D341Med (cell line): Measurements from ENCODE around the gene ZNF621.

Experiments
- DNase-seq: peaks from one replicate; pipeline ENCODE4 v3.0.0; 2012; ENCODE audit warnings: low spot score

ZNF621 gene

DNA sequence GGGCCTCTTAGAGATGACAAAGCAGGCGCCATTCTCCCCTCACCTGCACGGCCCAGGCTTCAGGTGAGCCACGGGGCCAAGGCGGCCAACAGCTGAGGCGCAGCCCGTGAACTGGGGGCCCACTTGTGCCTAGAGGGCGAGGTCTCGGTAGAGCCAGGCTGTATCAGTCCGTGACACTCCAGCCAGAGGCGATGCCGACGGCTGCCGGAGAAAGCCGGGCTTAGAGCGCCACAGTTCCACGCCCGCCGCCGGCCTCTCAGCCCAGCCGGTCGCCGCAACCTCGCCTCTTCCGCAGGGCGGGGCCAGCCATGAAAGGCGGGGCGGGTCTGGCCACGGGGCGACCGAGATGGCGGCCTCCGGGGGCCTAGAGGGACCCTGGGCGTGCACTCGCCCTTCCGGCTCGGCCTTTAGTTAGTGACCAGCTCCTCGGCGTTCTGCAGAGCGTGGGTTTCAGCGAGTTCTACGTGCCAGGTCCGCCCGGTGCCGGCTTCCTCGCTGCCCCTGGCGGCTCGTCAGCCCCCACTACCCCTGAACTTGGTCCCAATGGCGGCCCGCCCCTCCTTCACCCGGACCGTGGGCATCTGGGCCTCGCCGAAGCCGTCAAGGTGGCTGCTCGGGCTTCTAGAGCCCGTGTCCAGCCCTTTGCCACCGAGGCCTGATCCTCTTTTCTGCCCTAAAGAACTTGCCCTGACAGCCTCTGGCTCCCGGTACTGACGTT, at the start of gene ZNF621:
Gene ZNF621, plus strand, starts transcription at position 393 of the 718 bp plus-strand sequence. CDS start 881 bp downstream, outside the sequence.
- peak; percentile 96 for DNase-seq

DNA sequence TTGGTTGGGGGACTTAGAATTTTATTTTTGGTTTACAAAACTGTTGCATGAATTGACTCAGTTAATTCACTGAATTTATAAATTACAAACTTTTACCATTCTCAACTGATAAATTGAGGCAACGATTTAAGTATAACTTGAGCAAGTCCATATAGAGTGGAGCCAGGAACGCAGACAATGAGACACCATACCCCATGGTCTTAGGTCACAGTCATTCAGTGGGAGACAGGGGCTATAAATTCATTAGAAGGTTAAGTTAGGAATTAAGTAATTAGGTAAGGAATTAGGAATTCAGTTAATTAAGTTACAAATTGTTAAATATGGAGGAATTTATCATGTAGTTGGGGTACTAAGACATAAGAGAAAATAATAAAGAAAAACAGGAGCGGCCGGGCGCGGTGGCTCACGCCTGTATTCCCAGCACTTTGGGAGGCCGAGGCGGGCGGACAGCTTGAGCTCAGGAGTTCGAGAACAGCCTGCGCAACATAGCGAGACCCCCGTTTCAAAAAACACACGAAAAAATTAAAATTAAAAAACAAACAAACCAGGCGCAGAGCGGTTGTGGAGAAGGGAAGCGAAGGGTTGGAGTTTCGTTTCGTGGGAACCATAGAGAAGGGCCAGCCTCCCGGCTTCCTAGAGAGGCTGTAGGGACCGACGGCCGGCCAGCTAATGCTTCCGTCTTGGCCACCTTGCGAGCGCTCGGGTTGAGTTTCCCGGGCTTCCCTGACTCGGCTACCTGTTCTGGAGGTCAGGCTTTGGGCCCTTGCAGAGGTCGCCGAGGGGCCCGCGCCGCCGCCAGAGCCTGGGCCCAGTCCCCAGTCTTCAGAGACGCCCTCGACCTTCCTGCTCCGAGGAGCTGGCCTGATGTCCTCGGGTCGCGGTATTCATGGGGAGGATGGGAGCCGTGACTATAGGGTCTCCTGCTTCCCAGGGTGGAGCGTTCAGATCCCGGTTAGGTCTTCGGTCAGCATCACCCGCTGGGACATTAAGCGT, 48.0 kb upstream of the ZNF621 start, which contains the start of gene ZNF619:
Gene ZNF619, plus strand, starts transcription at position 645 of the 993 bp plus-strand sequence. CDS start 858 bp downstream, outside the sequence.
- DNase-seq, result peak; percentile 86

DNA sequence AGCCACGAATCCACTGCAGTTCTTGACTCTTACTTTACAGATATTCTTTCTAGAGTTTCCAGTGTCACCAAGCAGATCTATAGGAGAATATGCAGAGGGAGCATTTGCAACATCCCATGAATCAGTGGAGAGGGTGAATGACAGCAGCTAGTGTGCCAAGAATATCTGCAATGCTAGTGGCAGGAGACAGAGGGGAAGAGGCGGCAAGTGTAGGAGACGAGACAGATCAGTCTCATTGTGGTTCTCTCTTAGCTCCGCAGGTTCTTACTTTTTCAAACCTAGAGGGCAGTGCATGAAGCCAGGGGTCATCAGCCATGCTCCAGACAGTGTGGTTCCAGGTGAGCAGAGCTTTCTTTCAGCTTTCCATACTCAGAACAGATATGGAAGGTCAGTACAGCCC, 47.1 kb upstream of the ZNF621 start:
- DNase-seq, result no peak

DNA sequence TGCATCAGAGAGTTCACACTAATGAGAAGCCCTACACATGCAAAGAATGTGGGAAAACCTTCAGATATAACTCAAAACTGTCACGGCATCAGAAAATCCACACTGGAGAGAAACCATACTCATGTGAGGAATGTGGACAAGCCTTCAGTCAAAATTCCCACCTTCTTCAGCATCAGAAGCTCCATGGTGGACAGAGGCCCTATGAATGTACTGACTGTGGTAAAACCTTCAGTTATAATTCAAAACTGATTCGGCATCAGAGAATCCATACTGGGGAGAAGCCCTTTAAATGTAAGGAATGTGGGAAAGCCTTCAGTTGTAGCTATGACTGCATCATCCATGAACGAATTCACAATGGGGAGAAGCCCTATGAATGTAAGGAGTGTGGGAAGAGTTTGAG, 37.6 kb upstream of the ZNF621 start:
- no peak for DNase-seq

DNA sequence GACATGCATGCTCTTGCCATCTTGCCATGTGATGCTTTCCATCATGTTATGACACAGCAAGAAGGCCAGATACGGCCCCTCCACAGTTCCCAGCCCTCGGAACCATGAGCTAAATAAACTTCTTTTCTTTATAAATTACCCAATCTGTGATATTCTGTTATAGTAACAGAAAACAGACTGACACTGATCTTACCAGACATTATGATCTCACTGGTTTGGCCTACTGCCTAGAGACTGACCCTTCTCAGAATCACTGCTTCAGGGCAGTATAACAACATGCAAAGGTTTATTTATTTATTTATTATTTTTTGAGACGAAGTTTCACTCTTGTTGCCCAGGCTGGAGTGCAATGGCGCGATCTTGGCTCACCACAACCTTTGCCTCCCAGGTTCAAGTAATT, 33.8 kb upstream of the ZNF621 start:
- DNase-seq, result no peak

DNA sequence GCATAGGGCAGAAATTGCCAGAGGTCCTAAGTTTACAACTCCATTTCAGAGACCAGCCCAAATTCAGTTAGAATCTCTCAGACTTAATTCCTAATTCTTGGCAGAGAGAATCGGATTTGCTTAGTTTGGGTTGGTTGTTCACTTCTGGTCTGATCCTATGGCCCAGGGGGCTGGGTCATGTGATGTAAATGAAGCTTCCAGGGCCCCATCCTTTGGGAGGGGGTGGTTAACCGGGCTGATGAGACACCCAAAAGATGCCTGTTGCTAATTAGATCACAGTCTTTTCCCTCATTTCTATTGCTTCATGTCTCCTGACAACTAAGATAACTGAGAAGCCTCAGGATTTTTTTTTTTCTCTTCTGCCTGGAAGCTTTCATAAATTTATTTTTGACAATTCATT, 30.1 kb upstream of the ZNF621 start:
- DNase-seq, result no peak

DNA sequence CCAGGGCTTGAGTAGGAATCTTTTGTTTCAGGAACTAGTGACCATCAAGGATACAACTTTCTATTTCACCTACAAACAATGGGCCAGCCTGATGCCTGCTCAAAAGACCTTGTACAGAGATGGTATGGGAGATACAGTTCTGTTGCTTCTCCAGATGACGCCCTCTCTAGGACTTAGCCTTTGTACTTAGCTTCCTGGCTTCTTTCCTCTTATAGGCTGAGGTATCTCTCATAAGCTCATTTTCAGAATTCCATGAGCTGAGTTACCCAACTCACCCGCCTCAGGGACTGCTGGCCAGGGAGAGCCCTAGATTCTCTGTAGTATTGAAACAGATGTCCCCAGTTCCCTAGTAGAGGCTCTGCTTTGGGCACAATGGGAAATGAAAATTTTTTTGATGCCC, 27.5 kb upstream of the ZNF621 start:
- DNase-seq, result no peak

DNA sequence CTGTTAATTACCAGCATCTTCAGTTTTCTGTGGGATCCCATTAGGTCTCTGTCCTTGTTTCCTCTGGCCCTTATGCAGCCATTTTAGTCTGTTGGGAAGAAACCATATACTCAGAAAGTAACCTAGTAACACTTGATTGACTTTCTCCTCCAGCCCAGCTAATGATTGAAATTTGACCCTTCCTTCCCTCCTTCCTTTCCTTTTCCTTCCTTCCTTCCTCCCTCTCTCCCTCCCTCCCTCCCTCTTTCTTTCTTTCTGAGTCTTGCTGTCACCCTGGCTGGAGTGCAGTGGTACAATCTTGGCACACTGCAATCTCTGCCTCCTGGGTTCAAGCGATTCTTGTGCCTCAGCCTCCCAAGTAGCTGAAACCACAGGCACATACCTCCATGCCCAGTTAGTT, 24.8 kb upstream of the ZNF621 start:
- DNase-seq, result no peak

DNA sequence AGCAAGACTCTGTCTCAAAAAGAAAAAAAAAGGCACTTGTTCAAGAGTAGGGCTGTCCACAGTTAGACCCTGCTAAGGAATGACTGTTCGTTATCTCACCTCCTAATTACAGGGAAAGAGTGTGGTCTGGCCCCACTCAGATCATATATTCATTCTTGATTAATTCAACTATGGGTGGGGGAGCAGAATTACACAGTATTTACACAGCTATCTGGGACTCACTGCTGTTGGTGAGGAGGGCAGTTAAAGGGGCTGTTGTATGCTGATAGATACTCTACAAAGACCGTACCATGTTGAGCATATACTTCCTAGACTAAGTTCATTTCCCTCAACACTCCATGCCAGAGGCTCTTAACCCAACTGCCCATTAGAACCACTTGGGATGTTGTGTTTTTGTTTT, 22.7 kb upstream of the ZNF621 start:
- no peak for DNase-seq

DNA sequence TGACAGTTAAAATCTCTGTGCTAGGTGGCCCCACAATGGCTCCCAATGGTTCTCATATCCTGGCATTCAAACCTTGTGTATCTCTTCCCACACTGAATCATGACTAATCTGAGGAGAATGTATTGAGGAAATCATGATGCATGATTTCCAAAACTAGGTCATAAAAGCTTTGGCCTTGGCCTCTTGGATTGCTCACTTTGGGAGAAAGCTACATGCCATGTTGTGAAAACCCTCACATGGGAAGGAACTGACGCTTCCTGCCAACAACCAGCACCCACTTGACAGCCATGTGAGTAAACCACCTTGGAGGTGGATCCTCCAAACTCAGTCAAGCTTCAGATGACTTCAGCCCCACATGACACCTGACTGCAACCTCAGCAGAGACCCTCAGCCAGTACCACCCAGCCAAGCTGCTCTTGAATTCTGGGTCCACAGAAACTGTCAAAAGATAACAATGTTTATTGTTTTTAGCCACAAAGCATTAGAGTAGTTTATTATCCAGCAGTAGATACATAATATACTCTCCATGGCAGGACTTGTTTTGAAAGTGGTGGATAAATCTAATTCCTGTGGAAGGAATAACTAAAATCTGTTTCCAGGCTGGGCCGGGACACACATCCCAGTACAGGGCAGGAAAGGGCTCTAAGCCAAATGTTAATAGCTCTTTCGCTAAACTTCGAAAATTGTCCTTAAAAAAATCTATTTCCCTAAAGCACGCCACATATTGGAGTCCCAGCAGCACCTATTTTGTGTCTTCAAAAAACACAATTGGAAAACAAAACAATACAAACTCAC, 19.9 kb upstream of the ZNF621 start:
- no peak for DNase-seq

DNA sequence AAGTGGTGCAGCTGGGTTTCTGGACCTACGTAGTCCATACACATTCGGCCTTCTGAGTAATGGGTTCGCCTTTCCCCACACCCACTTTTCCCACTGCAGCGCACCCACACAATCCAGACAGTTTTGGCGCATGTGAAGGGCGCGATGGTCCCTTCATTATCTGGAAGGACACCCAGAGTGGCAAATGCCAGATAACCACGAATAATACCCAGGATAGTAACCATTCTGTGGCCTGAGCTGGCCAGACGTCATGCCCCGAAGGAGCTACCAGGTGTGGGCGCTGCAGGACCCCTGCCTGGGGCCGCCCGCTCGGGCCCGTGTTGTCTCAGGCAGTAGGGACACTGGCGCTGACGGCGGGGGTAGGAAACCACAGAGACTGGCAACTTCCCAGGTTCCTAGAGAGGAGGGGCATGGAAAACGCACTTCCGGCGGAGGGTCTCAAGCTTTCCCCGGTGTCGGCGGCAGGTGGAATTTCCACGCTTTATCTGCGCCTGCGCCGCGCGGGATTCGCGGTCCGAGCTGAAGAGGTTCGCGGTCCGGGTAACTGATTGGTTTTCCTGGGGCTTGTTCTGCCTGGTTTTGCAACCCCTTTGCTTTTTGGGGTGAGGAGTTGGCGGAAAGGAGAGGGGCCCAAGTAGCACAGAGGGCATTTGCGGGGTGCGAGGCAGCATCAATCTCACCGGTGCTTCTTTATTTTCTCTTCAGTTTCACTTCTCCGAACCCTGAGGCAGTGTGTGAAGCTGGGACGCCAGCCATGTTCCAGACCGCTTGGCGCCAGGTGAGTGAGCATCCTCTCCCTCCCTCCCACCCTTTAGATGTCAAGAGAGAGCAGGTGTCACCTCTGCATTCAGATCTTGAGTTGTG, 18.9 kb upstream of the ZNF621 start, which contains the start of gene ZNF620:
Gene ZNF620, plus strand, starts transcription at position 441 of the 864 bp plus-strand sequence. Its CDS starts 314 bp downstream, at position 755.
- peak; percentile 94 for DNase-seq

DNA sequence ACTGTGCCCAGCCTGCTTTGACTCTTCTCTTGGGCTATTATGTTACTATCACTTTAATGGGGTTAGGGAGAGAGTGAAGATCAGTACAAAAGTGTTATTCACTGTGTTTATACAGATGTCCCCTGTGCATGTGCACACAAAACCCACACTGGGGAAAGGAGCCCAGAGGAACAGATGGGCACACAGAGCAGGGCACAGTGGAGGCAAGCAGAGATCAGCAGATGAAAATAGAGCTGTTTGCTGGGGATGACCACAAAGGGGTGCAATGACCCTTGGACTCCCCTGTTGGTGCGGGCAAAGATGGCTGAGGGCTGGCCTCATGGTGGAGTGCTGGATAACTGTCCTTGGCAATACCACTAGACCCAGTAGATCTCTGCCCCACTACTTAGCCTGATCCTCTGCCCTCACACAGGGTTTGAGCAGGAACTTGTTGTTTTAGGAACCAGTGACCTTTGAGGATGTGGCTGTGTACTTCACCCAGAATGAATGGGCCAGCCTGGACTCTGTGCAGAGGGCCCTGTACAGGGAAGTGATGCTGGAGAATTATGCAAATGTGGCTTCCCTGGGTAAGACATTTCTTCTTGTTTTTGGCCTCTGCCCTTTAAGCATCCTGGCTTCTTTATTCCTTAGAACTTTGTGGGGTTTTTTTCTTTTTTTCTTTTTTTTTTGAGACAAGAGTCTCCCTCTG, 13.6 kb upstream of the ZNF621 start:
- DNase-seq, result no peak

DNA sequence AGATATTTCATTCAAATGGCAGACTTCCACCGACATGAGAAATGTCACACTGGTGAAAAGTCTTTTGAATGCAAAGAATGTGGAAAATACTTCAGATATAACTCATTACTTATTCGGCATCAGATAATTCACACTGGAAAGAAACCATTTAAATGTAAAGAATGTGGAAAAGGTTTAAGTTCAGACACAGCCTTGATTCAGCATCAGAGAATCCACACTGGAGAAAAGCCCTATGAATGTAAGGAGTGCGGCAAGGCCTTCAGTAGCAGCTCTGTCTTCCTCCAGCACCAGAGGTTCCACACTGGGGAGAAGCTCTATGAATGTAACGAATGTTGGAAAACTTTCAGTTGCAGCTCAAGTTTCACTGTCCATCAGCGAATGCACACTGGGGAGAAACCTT, 8.6 kb upstream of the ZNF621 start:
- no peak for DNase-seq

DNA sequence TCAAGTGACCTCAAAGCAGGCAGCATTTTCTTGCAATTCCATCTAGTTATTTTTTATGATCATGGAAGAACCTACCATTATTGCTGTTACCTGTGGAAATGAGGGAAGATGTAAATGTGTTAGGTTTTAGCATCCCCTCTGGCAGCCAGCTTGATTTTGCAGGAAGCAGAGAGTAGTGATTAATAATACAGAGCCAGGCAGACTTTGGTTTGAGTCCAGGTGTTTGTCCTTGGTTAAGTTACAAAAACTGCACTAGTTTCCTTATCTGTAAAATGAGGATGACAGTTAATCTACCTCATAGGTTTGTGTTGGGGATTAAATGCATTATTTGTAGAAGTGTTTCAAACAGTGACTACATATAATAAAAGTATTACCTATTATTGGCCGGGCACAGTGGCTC, 6.7 kb upstream of the ZNF621 start:
- no peak for DNase-seq

DNA sequence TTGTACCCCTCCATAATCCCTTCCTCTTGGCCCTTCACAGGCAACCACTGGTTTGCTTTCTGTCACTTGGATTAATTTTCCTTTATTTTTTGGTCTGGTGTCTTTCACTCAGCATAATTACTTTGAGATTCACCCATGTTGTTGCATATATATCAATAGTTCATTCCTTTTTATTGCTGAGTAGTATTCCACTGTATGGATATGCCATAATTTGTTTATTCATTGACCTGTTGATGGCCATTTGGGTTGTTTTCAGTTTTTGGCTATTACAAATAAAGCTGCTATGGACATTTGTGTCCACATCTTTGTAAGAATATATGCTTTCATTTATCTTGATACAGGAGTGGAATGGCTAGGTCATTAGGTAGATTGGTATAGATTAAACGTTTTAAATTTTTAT, 5.9 kb upstream of the ZNF621 start:
- no peak for DNase-seq

DNA sequence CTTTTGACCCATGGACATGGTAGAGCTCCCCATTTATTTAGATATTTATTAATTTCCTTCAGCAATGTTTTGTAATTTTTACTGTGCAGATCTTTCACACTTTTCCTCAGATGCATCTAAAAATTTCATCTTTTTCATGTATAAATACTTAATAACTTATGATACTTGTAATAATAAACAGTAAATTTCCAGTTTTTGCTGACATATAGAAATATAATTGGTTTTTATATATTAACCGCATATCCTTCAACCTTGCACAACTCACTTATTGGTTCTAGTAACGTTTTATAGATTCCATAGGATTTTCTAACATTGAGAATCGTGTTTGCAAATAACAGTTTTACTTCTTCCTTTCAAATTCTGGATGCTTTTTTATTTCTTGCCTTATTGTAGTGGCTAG, 3.5 kb upstream of the ZNF621 start:
- DNase-seq, result no peak

DNA sequence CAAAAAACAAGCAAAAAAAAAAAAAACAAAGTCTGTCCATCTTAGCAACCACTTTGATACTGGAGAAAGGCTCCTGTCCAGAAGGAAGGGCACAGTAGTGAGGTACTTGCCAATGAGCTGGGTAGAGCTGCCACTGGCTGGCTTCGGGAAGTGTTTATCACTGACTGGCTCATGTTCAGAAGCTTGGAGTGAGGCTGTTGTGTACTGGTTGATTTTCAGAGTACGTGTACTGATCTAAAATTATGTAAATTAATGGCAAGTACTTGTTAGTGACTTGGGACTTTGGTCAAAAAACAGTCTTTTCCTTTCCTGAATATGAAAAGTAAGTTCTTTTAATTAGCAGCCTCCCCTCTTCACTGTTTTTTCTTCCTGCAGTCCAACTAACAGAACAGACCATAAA, 979 bp upstream of the ZNF621 start:
- no peak for DNase-seq

DNA sequence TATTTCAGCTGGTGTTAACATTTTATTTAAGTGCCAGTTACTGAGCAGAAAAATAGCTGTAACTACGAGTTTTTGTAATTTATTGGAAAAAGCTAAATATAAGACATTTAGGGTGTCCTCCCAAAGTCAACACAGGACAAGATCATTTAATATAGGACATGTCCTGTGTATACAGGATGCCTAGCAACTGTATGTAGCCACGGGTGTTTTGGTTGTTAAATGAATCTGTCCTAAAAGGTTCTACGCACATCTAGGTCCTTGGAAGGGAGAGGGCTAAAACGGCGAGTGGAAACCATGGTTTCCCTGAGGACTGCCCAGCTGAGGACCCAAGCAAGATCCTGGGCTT, 565 bp upstream of the ZNF621 start:
- DNase-seq, result no peak

DNA sequence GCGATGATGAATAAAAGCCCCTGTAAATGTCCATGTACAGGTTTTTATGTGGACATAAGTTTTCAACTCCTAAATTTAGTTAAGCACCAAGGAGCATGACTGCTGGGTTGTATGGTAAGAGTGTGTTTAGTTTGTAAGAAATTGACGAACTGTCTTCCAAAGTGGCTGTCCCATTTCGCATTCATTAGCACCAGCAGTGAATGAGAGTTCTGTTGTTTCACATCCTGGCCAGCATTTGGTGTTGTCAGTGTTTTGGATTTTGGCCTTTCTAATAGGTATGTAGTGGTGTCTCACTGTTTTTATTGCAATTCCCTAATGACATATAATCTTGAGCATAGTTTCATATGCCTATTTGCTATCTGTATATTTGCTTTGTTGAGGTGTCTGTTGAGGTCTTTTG, 3.7 kb downstream of the ZNF621 start:
- DNase-seq, result no peak

DNA sequence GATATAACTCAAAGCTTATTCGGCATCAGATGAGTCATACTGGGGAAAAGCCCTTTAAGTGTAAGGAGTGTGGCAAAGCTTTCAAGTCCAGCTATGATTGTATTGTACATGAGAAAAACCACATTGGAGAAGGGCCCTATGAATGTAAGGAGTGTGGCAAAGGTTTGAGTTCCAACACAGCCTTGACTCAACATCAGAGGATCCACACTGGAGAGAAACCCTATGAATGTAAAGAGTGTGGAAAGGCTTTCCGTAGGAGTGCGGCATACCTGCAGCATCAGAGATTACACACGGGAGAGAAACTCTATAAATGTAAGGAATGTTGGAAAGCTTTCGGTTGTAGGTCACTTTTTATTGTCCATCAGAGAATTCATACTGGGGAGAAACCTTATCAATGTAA, 7.5 kb downstream of the ZNF621 start:
- no peak for DNase-seq

DNA sequence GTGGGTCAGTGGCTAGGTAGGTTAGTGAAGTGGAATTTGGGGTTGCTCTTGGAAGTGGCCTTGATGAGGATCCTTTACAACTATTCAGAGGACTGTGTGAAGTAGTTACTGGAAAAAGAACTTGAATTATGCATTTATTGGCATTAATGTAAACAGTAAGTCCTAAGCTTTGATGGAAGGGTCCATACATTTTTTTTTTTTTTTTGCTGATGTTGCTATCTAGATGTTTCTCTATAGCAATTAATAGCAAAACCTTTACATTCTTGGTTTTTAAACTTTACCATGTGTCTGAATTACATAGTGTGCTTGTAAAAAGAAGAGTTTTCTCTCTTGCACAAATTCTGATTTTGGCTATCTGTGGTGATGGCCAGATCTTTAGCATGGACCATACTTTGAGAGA, 9.5 kb downstream of the ZNF621 start:
- no peak for DNase-seq
